CD4-positive, alpha-beta T cell treated with Interleukin-4 for 1 hour (primary cell): ENCODE measurements around the gene TNRC6C.
"Not testable (repeated sequence)": the region's sequence is repeated elsewhere in the genome, so short reads cannot be mapped to it uniquely, and the experiment has no call there.

Source experiments
- DNase-seq, 2 donors: peaks; one replicate each; pipeline ENCODE4 v3.0.0-alpha.2; 2020 to 2022

TNRC6C gene

GRCh38 chr17:78127239-78127887 is 168.9 kb downstream of the TNRC6C start:
- DNase-seq, result peak; percentile 72 to 81

- DNase-seq, result no peak
Observed at GRCh38 chr17:78127888-78128550, 169.5 kb downstream of the TNRC6C start.

DNA sequence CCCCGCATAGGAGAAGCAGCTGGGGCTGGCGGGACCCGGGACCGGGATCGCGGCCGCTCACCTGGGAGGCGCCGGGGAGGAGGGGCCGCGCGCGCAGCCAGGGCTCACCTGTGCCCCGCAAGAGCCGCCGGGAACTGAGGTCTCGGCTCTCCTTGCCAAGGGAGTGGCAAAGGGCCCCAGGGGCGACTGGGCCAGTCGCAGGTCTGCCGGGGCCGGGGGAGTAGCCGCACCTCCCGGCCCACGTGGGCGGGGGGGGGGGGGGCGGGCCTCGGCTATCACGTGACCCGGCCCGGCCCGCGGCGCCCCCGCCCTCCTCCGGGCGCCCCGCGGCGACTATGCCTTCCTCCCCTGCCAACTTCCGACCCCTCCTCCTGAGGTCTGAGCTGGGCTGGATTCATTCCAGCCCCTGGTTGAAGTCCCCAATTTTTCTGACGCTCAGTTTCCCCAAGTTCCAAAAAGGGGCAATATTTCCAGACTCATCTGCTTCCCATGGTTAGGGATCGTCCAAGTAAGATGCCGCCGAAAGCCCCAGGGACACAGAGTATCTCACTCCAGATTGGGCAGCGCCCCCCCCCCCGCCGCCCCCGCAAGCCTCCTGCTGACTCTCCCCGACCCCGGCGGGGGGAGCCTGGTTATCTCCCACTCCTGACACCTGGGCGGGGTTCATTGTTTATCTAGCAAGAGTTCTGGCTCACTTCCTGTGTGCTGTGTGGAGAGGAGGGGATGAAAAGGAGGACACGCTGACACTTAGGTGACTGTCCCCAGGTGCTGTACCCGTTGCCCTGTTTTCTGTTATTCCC is 170.2 kb downstream of the TNRC6C start, which contains the start of gene TMC6:
Gene TMC6 (minus strand): TSS at position 205 of the 800 bp plus-strand sequence. CDS start 1,923 bp downstream, outside the sequence.
- peak; percentile 72 to 78 for DNase-seq

- DNase-seq, result peak; percentile 50 to 60
Observed at GRCh38 chr17:78129351-78130089, 171.0 kb downstream of the TNRC6C start.

GRCh38 chr17:78130090-78130436 is 171.6 kb downstream of the TNRC6C start:
- DNase-seq, result peak in 1 of 2 donors; percentile 37

- peak; percentile 82 to 89 for DNase-seq
Observed at GRCh38 chr17:78130437-78131101, 172.1 kb downstream of the TNRC6C start, which contains the start of gene TMC8. Gene TMC8 (plus strand): TSS chr17:78130771. CDS start chr17:78131589, 818 bp downstream.

DNA sequence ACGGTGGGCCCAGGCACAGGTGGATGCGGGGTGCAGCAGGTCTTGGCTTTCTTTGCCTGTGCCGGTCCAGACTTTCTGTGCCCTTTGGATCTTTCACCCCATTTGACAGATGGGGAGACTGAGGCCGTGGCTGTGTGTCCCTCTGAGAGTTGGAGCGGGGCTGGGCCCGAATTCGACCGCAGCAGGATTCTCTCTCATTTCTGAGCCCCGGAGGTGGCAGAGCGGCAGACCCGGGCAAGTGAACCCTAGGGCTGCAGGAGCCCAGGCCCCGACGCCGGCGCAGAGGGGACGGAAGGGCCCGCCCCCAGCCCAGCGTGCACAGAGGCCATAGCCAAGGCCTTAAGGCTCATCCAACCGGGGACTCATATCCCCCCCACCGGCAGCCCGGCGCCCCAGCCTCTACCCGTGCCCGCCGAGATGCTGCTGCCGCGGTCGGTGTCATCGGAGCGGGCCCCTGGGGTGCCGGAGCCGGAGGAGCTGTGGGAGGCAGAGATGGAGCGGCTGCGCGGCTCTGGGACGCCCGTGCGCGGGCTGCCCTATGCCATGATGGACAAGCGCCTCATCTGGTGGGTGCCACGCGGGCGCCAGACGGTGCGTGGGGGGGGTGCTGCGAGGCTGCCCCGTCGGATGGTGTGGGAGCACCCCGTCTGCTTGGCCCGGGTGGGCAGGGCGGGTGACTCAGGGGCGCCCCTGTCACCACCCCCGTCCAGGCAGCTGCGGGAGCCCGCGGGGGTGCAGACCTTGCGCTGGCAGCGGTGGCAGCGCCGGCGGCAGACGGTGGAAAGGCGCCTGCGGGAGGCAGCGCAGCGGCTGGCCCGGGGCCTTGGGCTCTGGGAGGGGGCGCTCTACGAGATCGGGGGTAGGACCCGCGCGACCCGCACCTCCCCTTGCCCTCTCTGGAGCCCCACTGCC is 172.9 kb downstream of the TNRC6C start:
- no peak for DNase-seq

- DNase-seq, result peak; percentile 82 to 88
Observed at GRCh38 chr17:78132084-78132676, 173.7 kb downstream of the TNRC6C start.

- no peak for DNase-seq
Observed at GRCh38 chr17:78132767-78133178, 174.3 kb downstream of the TNRC6C start.

GRCh38 chr17:78133179-78133951 is 174.9 kb downstream of the TNRC6C start:
- no peak for DNase-seq

- DNase-seq, result peak; percentile 89
Observed at GRCh38 chr17:78133971-78134898, 175.7 kb downstream of the TNRC6C start.

GRCh38 chr17:78134899-78135385 is 176.4 kb downstream of the TNRC6C start:
- DNase-seq, result no peak

DNA sequence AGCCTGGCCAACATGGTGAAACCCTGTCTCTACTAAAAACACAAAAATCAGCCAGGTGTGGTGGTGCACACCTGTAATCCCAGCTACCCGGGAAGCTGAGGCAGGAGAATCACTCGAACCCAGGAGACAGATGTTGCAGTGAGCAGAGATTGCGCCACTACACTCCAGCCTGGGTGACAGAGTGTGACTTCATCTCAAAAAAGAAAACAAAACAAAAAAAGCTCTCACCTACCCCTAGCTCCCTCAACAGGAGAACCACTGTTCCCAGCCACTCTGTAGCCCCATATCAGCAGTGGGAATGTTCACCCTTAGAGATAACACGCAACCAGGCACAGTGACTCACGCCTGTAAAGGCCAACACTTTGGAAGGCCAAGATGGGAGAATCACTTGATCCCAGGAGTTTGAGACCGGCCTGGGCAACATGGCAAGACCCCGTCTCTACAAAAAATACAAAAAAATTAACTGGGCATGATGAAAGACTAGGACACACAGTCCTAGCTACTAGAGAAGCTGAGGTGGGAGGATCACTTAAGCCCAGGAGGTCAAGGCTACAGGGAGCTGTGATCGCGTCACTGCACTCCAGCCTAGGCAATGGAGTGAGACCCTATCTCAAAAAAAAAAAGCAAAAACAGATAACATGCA is 177.5 kb downstream of the TNRC6C start:
- DNase-seq, result no peak

DNA sequence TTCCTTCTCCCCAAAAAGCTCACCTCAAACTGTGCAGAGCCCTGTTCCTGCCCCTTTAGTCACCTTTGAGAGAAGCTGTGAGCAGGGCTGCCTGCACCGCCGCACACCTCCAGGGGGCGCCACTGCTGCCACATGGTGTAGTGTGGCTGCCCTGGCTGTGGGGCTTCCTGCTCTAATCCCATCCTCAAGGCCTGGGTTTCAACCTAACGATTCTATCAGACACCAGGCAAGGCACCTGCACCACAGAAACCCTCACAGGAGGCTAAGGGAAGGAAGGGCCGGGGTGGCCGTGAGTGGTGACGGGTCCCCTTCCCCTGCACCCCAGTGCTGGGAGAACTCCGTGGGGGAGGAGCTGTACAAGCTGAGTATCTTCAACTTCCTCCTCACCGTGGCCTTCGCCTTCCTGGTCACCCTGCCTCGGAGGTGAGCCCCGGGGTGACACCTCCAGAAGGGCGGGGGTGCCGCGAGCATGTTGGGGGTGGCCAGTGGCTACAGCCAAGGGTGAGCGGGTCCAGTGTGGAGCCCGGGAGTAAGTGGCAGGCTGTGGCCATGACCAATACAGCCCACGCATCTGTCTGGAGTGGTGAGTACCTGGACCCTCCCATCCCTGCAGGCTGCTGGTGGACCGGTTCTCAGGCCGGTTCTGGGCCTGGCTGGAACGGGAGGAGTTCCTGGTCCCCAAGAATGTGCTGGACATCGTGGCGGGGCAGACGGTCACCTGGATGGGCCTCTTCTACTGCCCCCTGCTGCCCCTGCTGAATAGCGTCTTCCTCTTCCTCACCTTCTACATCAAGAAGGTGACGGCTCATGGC is 179.1 kb downstream of the TNRC6C start:
- peak; percentile 46 to 50 for DNase-seq

GRCh38 chr17:78138204-78139060 is 179.9 kb downstream of the TNRC6C start:
- no peak for DNase-seq

- not testable (repeated sequence) for DNase-seq
Observed at GRCh38 chr17:78139861-78140168, 181.3 kb downstream of the TNRC6C start.
